Measurements from ENCODE around the gene ARHGAP26.

DNA sequence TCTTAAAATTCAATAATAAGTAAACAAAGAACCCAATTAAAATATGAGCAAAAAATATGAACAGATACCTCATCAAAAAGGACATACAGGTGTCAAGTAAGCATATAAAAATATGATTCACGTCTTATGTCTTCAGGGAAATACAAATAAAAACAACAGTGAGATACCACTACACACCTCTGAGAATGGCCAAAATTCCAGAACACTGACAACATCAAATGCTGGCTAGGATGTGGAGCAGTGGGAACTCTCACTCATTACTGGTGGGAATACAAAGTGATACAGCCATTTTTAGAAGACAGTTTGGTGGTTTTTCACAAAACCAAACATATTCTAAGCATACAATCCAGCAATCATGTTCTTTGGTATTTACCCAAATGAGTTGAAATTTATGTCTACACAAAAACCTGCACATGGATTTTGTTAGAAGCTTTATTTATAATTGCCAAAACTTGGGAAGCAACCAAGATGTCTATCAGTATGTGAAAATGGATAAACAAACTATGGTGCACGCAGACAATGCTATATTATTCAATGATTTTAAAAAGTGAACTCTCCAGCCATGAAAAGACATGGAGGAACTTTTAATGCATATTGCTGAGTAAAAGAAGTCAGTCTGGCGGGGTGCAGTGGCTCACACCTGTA lies 381.0 kb downstream of the ARHGAP26 start:
- TF ChIP-seq, protein P1, sequence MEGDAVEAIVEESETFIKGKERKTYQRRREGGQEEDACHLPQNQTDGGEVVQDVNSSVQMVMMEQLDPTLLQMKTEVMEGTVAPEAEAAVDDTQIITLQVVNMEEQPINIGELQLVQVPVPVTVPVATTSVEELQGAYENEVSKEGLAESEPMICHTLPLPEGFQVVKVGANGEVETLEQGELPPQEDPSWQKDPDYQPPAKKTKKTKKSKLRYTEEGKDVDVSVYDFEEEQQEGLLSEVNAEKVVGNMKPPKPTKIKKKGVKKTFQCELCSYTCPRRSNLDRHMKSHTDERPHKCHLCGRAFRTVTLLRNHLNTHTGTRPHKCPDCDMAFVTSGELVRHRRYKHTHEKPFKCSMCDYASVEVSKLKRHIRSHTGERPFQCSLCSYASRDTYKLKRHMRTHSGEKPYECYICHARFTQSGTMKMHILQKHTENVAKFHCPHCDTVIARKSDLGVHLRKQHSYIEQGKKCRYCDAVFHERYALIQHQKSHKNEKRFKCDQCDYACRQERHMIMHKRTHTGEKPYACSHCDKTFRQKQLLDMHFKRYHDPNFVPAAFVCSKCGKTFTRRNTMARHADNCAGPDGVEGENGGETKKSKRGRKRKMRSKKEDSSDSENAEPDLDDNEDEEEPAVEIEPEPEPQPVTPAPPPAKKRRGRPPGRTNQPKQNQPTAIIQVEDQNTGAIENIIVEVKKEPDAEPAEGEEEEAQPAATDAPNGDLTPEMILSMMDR (conservative IDR thresholded peaks at IDR 0.05; ENCODE audit: low read depth, low read length), result no peak
- TF ChIP-seq RAD21 (IDR thresholded peaks at IDR 0.05; ENCODE audit: low read length) (no peak), SMC3 (IDR thresholded peaks at IDR 0.05; ENCODE audit: low read depth, low read length) (no peak), POLR2A (IDR thresholded peaks at IDR 0.05; ENCODE audit: low read depth, low read length) (no peak), RFX5 (IDR thresholded peaks at IDR 0.05; ENCODE audit: low read depth, low read length) (no peak), CEBPB (IDR thresholded peaks at IDR 0.05; ENCODE audit: low read depth, low read length) (no peak), BHLHE40 (IDR thresholded peaks at IDR 0.05; ENCODE audit: low read depth, low read length) (no peak)
- TF ChIP-seq, protein P2, sequence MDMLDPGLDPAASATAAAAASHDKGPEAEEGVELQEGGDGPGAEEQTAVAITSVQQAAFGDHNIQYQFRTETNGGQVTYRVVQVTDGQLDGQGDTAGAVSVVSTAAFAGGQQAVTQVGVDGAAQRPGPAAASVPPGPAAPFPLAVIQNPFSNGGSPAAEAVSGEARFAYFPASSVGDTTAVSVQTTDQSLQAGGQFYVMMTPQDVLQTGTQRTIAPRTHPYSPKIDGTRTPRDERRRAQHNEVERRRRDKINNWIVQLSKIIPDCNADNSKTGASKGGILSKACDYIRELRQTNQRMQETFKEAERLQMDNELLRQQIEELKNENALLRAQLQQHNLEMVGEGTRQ (IDR thresholded peaks at IDR 0.05; ENCODE audit: low read depth, low read length), result no peak
- TF ChIP-seq, protein P3, sequence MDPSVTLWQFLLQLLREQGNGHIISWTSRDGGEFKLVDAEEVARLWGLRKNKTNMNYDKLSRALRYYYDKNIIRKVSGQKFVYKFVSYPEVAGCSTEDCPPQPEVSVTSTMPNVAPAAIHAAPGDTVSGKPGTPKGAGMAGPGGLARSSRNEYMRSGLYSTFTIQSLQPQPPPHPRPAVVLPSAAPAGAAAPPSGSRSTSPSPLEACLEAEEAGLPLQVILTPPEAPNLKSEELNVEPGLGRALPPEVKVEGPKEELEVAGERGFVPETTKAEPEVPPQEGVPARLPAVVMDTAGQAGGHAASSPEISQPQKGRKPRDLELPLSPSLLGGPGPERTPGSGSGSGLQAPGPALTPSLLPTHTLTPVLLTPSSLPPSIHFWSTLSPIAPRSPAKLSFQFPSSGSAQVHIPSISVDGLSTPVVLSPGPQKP (IDR thresholded peaks at IDR 0.05; ENCODE audit: borderline replicate concordance, low read depth, low read length), result no peak
